Measurements from ENCODE around the gene OR2A7.
"Not testable (repeated sequence)": the region's sequence is repeated elsewhere in the genome, so short reads cannot be mapped to it uniquely, and the experiment has no call there.

- TF ChIP-seq, protein P1, sequence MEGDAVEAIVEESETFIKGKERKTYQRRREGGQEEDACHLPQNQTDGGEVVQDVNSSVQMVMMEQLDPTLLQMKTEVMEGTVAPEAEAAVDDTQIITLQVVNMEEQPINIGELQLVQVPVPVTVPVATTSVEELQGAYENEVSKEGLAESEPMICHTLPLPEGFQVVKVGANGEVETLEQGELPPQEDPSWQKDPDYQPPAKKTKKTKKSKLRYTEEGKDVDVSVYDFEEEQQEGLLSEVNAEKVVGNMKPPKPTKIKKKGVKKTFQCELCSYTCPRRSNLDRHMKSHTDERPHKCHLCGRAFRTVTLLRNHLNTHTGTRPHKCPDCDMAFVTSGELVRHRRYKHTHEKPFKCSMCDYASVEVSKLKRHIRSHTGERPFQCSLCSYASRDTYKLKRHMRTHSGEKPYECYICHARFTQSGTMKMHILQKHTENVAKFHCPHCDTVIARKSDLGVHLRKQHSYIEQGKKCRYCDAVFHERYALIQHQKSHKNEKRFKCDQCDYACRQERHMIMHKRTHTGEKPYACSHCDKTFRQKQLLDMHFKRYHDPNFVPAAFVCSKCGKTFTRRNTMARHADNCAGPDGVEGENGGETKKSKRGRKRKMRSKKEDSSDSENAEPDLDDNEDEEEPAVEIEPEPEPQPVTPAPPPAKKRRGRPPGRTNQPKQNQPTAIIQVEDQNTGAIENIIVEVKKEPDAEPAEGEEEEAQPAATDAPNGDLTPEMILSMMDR (IDR thresholded peaks at IDR 0.05): not testable (repeated sequence)
- TF ChIP-seq RNF2 (IDR thresholded peaks at IDR 0.05; ENCODE audit: borderline replicate concordance, low read depth); JUN (IDR thresholded peaks at IDR 0.05); POLR2A (IDR thresholded peaks at IDR 0.05; ENCODE audit: low read length): not testable (repeated sequence)
These were observed 47.4 kb upstream of the OR2A7 start, which contains the start of gene OR2A1 for GRCh38 chr7:144311872-144312469.
